T47D (cell line): ENCODE data around the gene C1QL4.

Source experiments
- DNase-seq, 2 experiments: peaks; one replicate each; pipeline versions ENCODE4 v3.0.0 to v3.0.0-alpha.2; 2011 to 2012; ENCODE audit warnings: low read depth in 1 of 2, low spot score in 1 of 2
- JUND ChIP-seq: IDR thresholded peaks from 2 replicates; pipeline ENCODE4 v1.6.1; 2012; ENCODE audit warnings: low read depth
- in situ Hi-C: cut with HindIII; loops from 2 replicates; pipeline ENCODE4 v1.10.0; 2016; ENCODE audit warnings: low sequenced_read_pairs, low pct_unique_long_range_greater_than_20kb

The C1QL4 gene

DNA sequence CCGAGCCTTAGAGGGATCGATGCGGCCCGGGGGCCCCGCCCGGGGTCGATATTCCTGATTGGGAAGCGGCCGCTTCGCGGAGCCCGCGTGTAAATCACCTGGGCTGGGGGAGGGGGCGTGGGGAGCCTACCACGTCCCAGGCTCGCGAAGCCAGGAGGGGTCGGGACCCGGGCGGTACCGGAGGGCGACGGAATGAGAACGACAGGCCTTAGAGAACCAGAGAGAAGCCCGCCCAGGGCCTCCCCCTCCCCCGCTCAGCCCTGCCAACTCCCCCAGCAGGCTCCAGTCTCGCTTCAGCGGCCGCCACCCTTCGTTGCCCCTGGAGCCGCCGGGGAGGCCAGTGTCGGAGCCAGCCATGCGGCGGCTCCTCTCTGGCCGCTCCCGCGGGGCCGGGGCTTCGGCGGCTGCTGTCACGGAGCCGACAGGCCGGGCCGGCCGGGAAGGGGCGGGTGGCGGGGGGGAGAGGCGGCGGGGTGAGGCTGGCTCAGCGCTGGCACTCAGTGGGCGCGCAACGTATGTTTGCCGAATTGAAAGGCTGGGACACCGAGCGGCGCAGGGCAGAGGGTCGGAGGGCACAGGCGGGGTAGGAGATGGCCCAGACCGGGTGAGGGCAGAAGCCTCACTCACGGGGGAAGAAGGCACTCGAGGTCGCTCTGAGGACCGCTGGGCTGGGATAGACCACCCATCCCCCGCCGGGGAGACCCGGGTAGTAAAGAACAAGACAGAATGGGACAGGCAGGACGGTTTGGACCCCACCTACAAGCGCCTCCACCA lies 8.2 kb upstream of the C1QL4 start:
- TF ChIP-seq JUND, result no peak
- DNase-seq, result peak in 1 of 2 experiments; percentile 69
- in situ Hi-C loops, result no loop called here

DNA sequence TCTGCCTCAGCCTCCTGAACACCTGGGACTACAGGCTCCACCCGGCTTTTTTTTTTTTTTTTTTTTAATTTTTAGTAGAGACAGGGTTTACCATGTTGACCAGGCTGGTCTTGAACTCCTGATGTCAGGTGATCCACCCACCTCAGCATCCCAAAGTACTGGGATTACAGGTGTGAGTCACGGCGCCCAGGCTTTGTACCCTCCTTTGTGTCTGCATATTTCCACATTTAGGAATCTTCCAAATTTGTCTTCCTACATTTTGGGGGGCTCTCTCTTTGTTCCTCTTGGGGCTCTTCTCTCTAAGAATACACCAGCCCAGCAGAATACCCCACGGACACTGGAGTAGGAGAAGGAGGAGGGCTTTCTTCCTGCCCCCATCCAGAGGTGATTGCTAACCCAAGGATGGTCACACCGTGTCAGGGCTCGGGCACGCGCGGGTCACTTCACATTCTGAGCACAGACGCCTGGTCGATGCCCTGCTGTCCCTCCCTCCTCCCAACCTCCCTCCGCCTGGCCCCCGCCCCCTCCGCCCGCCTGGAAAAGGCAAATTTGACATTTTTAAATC lies 7.6 kb upstream of the C1QL4 start:
- no peak for TF ChIP-seq JUND
- no peak for DNase-seq
- in situ Hi-C loops, result no loop called here

DNA sequence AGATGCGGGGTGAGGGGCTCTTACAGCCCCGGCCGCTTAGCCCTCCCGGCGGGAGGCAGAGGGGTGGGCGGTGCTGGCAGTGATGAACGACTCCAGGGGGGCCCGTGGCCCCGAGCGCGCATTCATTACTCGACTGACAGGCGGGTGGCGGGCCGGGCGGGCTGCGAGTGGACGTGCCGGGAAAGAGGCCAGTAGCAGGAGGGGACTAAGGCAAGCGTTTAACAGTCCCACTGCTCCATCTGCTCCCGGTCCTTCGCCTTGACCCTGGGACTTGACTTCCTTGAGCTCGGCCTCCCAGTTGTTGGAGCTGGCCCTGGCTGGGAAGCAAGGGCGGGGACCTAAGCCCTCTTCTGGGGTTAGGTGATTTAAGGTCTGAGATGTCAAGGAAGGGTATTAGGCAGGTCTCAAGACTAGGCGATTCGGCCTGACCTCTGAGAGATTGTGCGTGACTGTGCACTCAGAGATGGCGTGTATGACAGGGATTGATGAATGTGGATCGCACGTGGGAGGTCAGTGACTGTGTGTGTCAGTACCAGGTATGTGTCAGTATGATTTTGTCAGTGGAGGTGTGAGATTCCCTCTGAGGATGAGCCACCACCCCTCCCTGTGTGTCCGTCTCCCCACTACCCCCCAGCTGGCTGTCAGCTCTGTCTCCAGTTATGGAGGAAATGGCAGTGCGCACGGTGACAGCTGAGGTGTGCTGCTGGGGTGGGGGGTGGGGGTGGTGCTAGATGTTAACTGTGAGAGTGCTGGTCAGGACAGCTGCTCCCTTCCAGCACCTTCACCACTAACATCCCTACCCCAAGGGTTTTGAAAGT lies 6.1 kb upstream of the C1QL4 start:
- in situ Hi-C loops, result no loop called here
- DNase-seq, result no peak
- no peak for TF ChIP-seq JUND

DNA sequence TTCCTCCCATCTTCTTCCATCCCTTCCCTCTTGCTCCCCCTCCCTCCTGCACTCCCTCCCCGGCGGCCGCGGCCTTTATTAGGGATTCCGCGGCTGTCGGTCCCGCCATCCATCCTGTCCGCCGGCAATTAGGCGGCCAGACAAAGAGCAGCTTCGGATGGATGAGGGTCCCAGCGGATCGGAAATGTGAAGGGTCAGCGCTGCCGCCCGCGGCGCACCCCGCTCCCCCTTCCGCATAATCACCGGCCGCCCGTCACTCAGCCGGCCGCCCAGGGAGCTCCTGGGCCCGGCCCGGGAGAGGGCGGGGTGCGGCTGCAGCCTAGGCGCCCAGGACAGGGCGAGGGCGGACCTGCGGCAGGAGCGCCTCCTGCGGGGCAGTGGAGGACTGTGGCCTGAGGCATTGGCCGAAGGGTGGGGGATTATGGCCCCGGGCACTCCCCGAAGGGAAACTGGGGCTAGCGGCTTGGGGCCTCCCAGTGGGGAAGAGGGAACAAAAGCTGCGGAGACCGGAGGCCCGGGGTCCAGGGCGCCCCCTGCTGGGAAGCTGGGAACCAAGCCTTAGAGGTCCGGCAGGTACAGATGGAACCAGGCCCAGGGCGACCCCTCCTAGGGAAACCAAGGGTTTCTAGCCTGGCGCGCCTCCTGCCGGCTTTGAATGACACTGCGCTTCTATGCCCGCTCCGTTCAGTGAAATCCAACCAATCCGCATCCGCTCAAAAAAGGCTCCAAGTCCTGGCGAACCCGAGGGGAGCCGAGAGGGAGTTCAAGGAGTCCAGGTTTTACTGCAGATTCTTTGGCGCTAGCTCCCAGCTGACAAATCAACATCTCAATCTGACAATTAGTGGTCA lies 5.3 kb upstream of the C1QL4 start:
- in situ Hi-C loops, result no loop called here
- no peak for TF ChIP-seq JUND
- peak; percentile 76 to 80 for DNase-seq

DNA sequence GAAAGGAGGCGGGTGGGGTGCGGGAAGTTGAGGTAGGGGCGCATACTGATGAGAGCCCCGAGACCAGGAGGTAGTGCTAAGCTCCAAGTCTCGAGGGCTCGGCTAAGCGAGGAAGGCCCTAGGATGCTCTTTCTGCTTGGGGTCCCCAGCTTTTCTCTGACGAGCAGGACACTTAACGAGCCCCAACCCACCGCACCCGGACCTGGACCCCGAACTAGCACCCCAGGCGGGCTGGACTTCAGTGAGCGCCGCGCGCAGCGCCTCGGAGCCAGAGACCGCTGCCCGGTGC lies 4.7 kb upstream of the C1QL4 start:
- no peak for TF ChIP-seq JUND
- in situ Hi-C loops, result no loop called here
- no peak for DNase-seq

DNA sequence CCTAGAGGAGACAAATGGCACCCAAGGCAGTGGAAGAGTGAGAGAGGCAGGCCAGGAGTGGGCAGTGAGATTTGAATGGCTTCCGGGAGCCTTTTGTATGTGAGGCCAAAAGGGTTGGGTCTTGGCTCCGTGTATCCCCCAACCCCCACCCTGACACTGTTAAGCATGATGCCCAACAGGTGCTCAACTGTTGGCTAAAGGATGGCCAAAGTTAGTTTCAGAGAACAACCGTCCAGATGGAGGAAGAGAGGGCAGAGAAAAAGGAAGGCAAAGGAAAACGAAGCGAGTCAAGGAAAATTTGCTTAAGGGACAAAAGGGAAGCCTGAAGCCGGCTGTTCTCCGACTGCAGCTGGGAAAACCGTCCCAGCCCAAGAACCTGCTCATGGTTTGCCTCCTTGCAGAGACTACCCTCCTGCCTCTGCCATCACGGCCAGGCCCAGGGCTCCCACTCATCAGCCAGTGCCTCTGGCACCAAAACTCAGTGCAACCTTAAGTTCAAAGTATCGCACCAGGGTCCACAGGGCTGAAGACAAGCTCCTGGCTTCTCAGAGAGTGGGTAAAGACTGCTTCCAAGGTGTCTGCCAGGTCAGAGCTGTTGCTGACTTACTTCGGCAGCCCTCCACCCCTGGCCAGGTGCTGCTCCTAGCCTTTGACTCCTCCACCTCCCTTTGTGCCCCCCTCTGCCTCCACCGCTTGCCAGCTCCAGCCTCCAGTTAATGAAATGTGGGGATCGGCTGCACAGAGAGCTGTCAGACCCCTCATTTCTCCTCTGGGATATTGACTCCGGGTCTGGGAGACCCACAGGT lies 4.2 kb upstream of the C1QL4 start:
- in situ Hi-C loops, result no loop called here
- no peak for TF ChIP-seq JUND
- no peak for DNase-seq

DNA sequence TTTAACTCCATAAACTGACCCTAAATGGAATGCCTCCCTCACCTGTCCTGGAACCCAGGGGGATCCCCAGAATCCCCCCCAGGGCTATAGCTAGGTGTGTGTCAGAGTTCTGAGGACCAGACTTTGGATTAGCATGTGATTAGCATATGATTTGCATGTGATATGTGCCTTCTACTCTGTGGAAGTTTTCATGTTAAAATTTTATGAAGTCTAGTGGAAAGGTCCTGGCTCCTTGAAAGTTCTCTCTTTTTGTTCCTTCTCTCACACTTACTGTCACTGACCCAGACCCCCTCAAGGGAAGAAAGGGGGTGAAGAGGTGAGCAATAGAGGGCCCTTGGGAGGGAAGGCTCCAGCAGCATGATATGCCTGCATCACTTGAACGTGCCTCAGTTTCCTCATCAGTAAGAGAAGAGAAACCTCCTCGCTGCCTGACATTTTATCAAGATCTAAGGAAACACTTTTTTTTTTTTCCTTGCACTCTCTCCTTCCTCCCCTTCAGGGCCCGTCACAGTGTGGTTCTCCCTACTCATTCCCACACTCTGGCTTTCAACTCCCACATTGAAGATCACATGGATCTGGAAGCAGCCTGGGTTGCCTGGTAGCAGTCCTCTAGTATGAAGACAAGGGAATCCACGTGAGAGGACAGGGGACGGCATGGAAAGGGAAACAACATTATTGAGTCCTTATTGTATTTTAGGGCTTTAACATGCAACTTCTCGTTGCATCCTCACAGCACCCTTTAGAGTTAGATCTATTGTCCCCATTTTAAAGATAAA lies 3.3 kb upstream of the C1QL4 start:
- no peak for TF ChIP-seq JUND
- DNase-seq, result no peak
- in situ Hi-C loops, result no loop called here

DNA sequence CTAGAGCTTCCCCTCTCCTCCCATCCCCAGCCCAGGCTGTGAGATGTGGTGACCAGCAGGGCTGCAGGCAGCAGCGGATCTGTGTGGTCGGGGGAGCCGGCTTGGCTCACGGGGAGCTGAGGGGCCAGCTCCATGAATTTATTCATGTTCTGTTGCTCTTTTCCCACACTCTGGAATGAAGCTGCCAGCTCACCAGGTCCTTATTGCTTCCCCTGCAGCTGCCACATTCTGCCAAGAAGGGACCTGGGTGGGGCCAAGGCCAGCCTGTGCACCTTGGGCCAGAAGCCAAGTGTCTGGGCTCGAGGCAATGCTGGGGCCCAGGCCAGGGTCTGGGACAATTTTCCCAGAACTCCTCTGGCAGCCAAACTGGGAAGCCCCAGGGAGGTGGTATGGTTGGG lies 2.5 kb upstream of the C1QL4 start:
- TF ChIP-seq JUND, result no peak
- in situ Hi-C loops, result no loop called here
- DNase-seq, result no peak

DNA sequence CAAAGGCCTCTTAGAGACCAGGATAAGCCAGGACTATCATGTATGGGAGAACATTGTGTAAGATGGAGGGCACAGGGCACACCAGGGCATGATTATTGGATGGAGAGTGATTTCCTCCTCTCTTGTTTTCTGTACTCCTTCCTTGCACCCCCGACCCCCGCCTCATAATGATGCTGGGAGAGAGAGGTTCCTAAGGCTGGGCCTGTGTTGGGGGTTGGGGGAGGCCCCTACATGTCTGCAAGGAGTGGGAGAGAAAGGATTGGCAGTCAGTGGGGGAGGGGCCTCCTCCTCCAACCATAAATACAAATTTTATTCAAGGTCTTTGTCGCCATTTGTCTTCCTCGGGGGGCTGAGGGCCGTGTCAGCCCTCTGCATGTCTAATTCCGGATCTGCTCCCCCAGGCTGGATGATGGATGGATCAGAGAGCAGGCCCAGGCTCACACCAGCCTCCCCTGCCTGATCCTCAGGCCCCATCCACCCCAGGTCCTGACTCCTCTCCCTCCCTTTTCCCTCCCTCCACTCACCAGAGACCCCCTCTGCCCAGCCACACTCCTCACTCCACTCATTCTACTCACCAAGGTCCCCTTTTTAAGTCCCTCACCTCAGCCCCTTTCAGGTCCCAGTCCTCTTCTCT lies 2.0 kb upstream of the C1QL4 start:
- TF ChIP-seq JUND, result no peak
- in situ Hi-C loops, result no loop called here
- no peak for DNase-seq

DNA sequence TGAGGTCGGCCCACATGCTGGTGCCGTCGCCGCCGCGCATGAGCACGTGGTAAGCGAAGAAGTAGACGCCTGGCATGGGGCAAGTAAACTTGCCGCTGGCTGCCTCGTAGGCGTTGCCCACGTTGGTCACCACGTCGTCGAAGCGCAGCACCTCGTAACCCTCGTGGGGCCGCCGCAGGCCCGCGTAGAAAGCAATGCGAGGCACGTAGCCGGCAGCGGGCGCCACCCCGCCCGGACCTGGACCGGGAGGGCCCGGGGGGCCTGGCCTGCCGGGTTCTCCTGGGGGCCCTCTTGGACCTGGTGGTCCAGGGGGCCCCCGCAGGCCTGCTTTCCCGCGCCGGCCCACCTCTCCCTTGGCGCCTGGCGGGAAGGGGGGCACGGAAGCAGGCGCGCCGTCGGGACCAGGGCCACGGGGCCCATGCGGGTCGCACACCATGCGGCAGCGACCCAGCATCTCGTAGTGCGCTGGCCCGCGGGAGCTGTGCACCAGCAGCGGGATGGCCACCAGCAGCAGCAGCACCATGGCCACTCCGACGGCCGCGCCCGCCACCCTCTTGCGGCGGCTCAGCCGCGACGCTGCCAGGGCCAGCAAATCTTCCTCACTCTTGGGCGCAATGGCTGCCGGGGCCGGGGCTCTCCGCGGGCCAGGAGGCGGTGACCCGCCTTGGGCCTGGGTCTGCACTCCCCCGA lies 888 bp downstream of the C1QL4 start:
- no peak for TF ChIP-seq JUND
- DNase-seq, result no peak
- in situ Hi-C loops, result no loop called here
